ENCODE data around the gene RNF212B.

The RNF212B gene

DNA sequence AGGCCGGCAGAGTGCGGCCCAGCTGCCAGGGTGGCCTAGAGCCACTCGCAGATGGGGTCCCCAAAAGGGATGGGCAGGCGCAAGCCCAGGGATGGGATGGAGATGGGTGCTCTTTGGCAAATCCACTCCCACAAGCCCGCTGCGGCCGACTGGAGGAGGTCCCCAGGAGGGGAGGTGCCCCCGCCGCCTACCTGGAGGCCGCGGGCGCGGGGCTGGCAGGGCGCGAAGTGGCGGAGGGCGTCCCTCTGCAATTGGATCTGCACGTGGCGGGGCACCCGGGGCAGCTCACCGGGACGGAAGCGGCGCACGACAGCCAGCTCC, 64.2 kb downstream of the RNF212B start:
- no peaks in the 10 kb centered on the region; the same call in 1 of the 2 replicates for H3K27me3 ChIP-seq (ENCODE audit: insufficient read depth, low read length)
- TF ChIP-seq, protein P1, sequence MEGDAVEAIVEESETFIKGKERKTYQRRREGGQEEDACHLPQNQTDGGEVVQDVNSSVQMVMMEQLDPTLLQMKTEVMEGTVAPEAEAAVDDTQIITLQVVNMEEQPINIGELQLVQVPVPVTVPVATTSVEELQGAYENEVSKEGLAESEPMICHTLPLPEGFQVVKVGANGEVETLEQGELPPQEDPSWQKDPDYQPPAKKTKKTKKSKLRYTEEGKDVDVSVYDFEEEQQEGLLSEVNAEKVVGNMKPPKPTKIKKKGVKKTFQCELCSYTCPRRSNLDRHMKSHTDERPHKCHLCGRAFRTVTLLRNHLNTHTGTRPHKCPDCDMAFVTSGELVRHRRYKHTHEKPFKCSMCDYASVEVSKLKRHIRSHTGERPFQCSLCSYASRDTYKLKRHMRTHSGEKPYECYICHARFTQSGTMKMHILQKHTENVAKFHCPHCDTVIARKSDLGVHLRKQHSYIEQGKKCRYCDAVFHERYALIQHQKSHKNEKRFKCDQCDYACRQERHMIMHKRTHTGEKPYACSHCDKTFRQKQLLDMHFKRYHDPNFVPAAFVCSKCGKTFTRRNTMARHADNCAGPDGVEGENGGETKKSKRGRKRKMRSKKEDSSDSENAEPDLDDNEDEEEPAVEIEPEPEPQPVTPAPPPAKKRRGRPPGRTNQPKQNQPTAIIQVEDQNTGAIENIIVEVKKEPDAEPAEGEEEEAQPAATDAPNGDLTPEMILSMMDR (IDR thresholded peaks at IDR 0.05; ENCODE audit: low read length) = no peak
- TF ChIP-seq EZH2 (IDR thresholded peaks at IDR 0.05; ENCODE audit: borderline replicate concordance, low read length) = no peak
- peaks cover 17% of the 10 kb centered on the region; the same call in 1 of the 2 replicates for H3K36me3 ChIP-seq (ENCODE audit: insufficient read depth, low read length)
- H3K4me2 ChIP-seq (ENCODE audit: low read length) = peak overlapping the region; percentile 94
- no peaks in the 10 kb centered on the region for H3F3A ChIP-seq (ENCODE audit: insufficient read depth, low read length)
- H3K4me3 ChIP-seq (ENCODE audit: low read depth, low read length, poor library complexity, severe bottlenecking) = peak overlapping the region; percentile 84
- H3K9me2 ChIP-seq (ENCODE audit: low read depth, low read length) = no peaks in the 10 kb centered on the region
- H3K4me1 ChIP-seq (ENCODE audit: insufficient read depth, low read length, severe bottlenecking) = peaks cover 22% of the 10 kb centered on the region
- peak overlapping the region; percentile 52; the same call in 1 of the 2 replicates for H2AFZ ChIP-seq (ENCODE audit: low read length)
- H3K79me2 ChIP-seq (ENCODE audit: insufficient read depth, low read length) = no peaks in the 10 kb centered on the region
- H3K9ac ChIP-seq (ENCODE audit: low read length) = peak overlapping the region; percentile 94
- H4K20me1 ChIP-seq (ENCODE audit: insufficient read depth, low read length) = no peaks in the 10 kb centered on the region
- H3K9me3 ChIP-seq (ENCODE audit: low read length) = no peaks in the 10 kb centered on the region
- peak overlapping the region; percentile 65 for H3K27ac ChIP-seq (ENCODE audit: low read depth, low read length, poor library complexity, severe bottlenecking)

GRCh38 chr14:23302290-23303225, 64.8 kb downstream of the RNF212B start, which contains the start of gene PPP1R3E:
TSS of gene PPP1R3E (minus strand) at chr14:23302859. CDS start at chr14:23302576, 283 bp downstream.
- Histone ChIP-seq H3F3A (ENCODE audit: insufficient read depth, low read length) (no peaks in the 10 kb centered on the region), H3K9ac (ENCODE audit: low read length) (peak within 1 kb of the TSS; percentile 94), H4K20me1 (ENCODE audit: insufficient read depth, low read length) (no peaks in the 10 kb centered on the region), H2AFZ (ENCODE audit: low read length) (peak within 1 kb of the TSS; percentile 52; the same call in 1 of the 2 replicates), H3K4me1 (ENCODE audit: insufficient read depth, low read length, severe bottlenecking) (peaks cover 22% of the 10 kb centered on the region), H3K27me3 (ENCODE audit: insufficient read depth, low read length) (no peaks in the 10 kb centered on the region; the same call in 1 of the 2 replicates), H3K27ac (ENCODE audit: low read depth, low read length, poor library complexity, severe bottlenecking) (peak within 1 kb of the TSS; percentile 65), H3K4me2 (ENCODE audit: low read length) (peak within 1 kb of the TSS; percentile 94), H3K9me2 (ENCODE audit: low read depth, low read length) (no peaks in the 10 kb centered on the region), H3K79me2 (ENCODE audit: insufficient read depth, low read length) (no peaks in the 10 kb centered on the region), H3K36me3 (ENCODE audit: insufficient read depth, low read length) (peaks cover 17% of the 10 kb centered on the region; the same call in 1 of the 2 replicates), H3K4me3 (ENCODE audit: low read depth, low read length, poor library complexity, severe bottlenecking) (peak within 1 kb of the TSS; percentile 84), H3K9me3 (ENCODE audit: low read length) (no peaks in the 10 kb centered on the region)
- TF ChIP-seq, protein P1 (IDR thresholded peaks at IDR 0.05; ENCODE audit: low read length) = no peak
- no peak for TF ChIP-seq EZH2 (IDR thresholded peaks at IDR 0.05; ENCODE audit: borderline replicate concordance, low read length)

DNA sequence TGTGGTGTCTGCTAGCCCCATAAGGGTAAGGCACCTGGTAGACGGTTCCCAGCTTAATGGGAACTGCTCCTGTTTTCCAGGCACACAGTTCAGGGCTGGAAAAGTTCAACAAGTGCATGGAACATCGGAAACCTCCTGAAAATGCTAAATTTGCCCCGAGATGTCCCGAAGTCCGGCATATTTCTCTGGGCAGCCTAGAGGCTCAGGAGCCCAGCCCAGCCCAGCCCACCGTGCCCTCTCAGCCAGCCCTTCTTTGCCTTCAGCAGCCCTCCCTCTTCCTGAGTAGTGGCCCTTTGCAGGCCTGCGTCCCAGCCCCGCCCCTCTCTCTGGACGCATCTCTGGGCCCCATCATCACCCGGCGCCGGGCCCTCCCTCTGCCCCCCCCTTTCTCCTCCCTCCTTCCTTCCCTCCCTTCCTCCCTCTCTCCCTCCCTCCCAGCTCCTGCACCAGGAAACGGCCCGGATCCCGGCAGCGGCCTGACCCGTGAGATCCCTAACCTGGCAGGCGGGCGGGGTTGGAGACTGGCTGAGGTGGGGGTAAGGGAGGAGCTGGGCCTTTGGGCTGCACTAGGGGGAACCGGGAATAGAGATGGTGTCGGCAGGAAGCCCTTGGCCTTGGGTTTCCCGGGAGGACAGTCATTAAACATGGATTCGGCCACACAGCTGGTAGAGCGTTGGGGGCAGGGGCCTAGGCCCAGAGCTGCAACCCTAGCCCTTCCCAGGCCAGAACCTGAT, 68.8 kb downstream of the RNF212B start, which contains the start of gene BCL2L2:
Gene BCL2L2 (plus strand): TSS at position 422 of the 734 bp plus-strand sequence. CDS start 935 bp downstream, outside the sequence.
- no peaks in the 10 kb centered on the region for H3K79me2 ChIP-seq (ENCODE audit: insufficient read depth, low read length)
- no peak for TF ChIP-seq EZH2 (IDR thresholded peaks at IDR 0.05; ENCODE audit: borderline replicate concordance, low read length)
- TF ChIP-seq, protein P1 (IDR thresholded peaks at IDR 0.05; ENCODE audit: low read length) = no peak
- H3F3A ChIP-seq (ENCODE audit: insufficient read depth, low read length) = no peaks in the 10 kb centered on the region
- no peaks in the 10 kb centered on the region for H3K36me3 ChIP-seq (ENCODE audit: insufficient read depth, low read length)
- H3K4me1 ChIP-seq (ENCODE audit: insufficient read depth, low read length, severe bottlenecking) = peaks cover 12% of the 10 kb centered on the region
- H3K27ac ChIP-seq (ENCODE audit: low read depth, low read length, poor library complexity, severe bottlenecking) = no peak within 1 kb of the TSS
- H3K9me3 ChIP-seq (ENCODE audit: low read length) = no peaks in the 10 kb centered on the region
- H3K4me2 ChIP-seq (ENCODE audit: low read length) = peak within 1 kb of the TSS; percentile 14; the same call in 1 of the 2 replicates
- H4K20me1 ChIP-seq (ENCODE audit: insufficient read depth, low read length) = no peaks in the 10 kb centered on the region
- no peaks in the 10 kb centered on the region for H3K9me2 ChIP-seq (ENCODE audit: low read depth, low read length)
- H2AFZ ChIP-seq (ENCODE audit: low read length) = no peak within 1 kb of the TSS
- H3K27me3 ChIP-seq (ENCODE audit: insufficient read depth, low read length) = no peaks in the 10 kb centered on the region; the same call in 1 of the 2 replicates
- no peak within 1 kb of the TSS; the same call in 1 of the 2 replicates for H3K9ac ChIP-seq (ENCODE audit: low read length)
- peak within 1 kb of the TSS; percentile 30 for H3K4me3 ChIP-seq (ENCODE audit: low read depth, low read length, poor library complexity, severe bottlenecking)
